GM19025 (cell line): ENCODE data around the gene CIT.

Experiments used
- ATAC-seq: cut with Tn5 transposase; IDR thresholded peaks from one replicate; pipeline ENCODE4 v1.9.1; 2021; ENCODE audit warnings: mild to moderate bottlenecking, low read depth, moderate library complexity; ENCODE audit not compliant: unreplicated experiment

Gene CIT

DNA sequence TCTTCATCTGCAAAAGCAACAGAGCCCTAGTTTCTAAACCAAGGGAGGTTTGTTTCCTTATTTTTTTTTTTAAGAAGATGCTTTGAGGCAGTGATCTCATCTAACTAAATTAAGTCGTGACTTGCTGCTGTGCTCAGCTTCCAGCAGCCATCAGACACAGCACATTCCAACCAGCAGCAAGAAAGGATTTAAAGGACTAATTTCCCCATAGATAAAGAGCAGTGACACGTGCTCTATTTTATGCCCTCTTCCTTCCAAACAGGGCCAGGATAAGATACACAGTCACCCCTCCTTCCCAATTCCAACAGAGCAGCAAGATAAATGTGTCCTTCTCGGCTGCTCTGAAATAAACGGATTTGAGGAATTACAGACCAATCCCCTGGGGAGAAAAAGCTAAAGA, 127.5 kb downstream of the CIT start:
- no peak for ATAC-seq

DNA sequence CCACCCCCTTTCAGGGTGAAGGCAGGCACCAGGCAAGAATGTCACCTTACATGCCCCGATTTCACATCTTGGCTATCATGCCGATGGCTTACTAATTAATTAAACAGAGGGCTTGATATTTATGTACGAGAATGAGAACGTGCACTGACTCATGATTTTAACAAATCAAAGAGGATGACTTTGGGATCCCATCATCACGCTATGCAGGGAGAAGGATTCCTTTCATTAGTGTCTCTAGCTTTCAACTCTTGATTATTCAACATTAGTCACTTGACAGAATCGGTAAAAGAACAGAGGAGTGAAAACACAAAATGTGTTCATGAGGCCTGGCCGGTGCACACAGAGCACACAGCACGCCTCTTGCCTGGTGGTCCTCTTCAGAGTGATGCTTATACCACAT, 128.6 kb downstream of the CIT start:
- no peak for ATAC-seq

DNA sequence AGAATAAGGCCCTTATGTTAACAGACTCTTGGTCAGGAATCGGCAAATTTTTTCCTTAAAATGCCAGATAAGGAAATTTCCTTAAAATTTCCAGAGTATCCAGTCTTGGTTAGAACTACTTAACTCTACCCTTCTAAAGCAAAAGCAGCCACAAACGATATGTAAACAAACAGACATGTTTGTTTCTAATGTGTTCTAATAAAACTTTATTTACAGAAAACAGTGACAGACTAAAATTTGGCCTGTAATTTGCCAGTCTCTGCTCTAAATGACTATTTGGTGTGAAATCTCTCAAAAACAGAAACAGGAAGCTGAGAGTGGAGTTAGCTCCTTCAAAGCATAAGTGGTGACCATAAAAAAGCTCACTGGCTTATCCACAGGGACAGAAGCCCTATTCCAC, 131.0 kb downstream of the CIT start:
- ATAC-seq: no peak

DNA sequence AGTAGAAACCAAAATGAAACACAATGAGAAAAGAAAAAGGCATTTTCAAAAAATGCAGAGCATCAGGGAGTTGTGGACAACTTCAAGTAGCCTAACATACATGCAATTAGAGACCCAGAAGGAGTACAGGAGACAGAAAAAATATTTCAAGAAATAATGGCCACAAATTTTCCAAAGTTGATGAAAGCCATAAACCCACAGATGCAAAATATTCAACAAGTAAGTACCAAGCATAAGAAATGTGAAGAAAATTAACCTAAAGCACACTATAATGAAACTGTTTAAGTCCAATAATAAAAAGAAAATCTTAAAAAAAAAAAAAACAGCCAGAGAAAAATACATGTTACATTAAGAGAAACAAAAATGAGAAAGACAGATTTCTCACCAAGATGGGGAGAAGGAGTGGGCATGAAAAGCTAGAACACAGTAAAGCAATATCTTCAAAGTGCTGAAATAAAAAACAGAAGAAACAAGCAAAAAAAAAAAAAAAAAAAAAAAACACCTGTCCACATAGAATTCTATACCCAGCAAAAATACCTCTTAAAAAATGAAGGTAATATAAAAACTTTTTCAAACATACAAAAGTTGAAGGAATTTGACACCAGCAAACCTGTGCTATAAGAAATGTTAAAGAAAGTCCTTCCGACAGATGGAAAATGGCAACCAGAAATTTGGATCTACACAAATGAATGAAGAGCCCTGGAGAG, 132.1 kb downstream of the CIT start:
- no peak for ATAC-seq

DNA sequence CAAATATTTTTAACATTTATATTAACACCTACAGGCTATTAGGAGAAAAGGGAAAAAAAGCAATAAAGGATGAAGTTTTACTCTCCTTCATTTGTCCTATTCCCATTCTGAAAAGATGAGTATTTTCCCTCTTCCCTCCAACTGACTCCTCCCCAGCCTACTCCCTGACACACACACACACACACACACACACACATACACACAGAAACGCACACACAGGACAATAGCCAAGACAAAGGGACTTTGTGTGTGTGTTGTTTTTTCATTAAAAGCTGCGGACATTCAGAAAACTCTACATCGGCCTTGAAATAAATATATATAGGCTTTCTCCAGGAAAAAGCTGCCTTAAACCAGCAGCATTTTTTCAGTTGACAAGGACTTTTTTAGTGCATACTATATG, 134.4 kb downstream of the CIT start:
- no peak for ATAC-seq

GRCh38 chr12:119740830-119741229, 136.3 kb downstream of the CIT start:
- ATAC-seq: no peak

- no peak for ATAC-seq
Observed at GRCh38 chr12:119735079-119735478, 142.0 kb downstream of the CIT start.

DNA sequence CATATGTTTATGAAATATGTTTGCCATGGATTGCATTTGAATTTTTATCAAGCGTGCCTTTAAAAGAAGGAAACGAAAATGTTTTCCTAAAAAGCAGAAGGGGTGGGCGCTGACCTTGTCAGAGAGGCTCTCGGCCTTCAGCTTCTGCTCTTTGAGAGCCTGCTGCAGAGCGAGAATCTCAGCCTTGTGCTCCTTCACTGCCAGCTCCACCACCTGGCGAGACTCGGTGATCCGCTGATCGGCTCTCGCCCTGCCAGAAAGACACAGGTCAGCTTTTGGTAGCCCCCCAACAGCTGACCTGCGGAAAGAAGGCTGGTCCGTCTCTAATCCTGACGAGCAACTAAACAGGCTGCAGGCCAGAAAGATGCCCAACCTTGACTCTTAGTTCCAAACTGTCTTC, 146.7 kb downstream of the CIT start:
- no peak for ATAC-seq

DNA sequence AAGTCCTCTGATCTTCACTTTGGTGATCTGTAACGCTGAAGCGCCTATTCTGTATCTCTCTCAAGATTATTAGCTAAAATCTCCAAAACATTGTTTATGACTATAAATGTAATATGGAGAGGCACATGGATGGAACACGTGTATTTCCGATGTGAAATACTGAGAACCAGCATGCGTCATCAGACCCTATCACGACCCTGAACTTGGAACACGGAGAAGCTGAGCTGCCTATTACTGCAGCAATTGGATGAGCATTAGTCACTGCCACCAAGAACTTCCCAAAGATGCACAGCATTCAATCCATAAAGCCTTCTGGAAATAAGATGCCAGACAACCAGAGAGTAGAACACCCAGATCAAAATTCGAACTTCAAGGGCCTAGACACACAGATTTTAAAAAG, 147.2 kb downstream of the CIT start:
- no peak for ATAC-seq

GRCh38 chr12:119728444-119728745, 148.7 kb downstream of the CIT start:
- ATAC-seq: no peak

DNA sequence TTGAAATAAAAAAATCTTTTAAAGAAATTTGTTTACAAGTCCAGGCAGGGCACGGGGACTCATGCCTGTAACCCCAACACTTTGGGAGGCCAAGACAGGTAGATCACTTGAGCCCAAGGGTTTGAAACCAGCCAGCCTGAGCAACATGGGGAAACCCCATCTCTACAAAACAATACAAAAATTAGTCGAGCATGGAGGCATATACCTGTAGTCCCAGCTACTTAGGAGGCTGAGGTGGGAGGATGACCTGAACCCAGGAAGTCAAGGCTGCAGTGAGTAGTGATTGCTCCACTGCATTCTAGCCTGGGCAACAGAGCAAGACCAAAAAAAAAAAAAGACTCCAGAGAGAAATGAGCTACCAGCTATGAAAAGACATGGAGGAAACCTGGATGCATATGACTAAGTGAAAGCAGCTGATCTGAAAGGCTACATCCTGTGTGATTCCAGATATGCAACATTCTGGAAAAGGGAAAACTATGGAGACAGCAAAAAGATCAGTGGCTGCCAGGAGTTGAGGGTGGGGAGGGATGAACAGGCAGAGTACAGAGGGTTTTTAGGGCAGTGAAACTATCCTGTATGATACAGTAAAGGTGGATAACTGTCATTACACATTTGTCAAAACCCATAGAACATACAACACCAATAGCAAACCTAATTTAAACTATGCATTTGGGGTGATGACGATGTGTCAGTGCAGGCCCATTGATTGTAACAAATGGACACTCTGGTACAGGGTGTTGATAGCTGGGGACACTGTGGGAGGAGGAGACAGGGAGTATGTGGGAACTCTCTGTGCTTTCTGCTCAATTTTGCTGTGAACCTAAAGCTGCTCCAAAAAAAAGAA, 149.3 kb downstream of the CIT start:
- no peak for ATAC-seq

- ATAC-seq: no peak
Observed at GRCh38 chr12:119725523-119725922, 151.6 kb downstream of the CIT start.

GRCh38 chr12:119721306-119721705, 155.8 kb downstream of the CIT start:
- ATAC-seq: no peak

DNA sequence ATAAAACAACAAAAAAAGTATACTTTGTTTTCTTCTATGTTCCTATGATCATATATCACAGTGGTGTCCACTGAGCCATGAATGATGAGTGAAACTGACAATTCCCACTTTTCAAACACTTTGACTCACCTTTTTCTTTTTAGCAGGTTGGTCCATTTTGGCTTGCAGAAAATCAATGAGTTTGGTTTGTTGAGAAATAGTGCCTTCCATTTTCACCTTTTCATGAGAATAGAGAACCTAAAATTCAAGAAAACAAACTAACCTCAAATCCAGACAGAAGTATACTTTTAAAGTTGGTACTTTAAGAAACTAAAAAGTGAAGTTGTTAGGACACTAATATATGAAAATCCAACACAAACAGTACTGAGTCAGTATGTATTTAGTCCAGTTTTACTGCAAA, 156.8 kb downstream of the CIT start:
- no peak for ATAC-seq

DNA sequence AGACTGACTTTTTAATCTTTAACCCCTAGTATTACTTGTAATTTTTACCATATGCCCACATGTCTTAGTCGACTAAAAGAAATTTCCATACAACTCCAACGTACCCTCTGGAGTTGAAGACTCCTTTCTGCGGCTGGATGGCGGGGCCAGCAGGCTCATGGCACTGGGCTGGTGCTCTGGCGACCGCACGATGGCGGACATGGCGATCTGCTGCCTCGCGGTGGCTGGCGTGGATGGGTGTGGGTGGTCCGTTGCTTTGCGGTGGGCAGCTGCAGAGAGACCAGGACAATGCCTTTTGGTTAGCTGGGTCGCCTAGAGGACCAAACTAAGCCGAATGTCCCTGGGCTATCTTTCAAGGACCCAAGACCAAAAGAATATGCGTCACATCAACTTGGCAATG, 159.0 kb downstream of the CIT start:
- ATAC-seq: no peak

GRCh38 chr12:119715268-119715620, 161.9 kb downstream of the CIT start:
- no peak for ATAC-seq

- no peak for ATAC-seq
Observed at GRCh38 chr12:119714614-119715267, 162.4 kb downstream of the CIT start.

DNA sequence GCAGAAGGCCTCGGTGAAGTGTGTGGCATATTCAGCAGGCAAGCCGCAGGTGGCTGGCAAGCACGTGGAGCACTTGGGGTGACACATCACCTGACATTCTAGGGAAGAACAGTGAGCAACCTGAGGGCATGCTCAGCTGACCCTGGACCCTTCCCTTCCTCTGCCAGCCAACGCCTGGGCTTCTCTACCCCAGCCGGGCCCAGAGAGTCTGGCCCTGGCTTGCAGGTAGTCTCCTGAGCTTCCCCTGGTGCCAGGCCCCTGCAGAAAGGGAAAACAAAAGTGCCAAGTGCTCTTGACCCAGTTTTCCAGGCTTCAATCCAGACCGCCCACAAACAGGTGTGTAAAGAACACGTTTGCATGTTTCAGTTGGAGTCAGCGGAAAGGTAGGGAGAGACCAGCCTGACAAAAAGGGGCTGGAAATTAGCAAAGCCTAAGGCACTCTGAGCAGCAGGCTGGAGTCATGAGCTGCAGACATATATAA, 163.5 kb downstream of the CIT start:
- ATAC-seq: no peak

GRCh38 chr12:119712721-119713120, 164.4 kb downstream of the CIT start:
- no peak for ATAC-seq

GRCh38 chr12:119711693-119712092, 165.4 kb downstream of the CIT start:
- ATAC-seq: no peak

DNA sequence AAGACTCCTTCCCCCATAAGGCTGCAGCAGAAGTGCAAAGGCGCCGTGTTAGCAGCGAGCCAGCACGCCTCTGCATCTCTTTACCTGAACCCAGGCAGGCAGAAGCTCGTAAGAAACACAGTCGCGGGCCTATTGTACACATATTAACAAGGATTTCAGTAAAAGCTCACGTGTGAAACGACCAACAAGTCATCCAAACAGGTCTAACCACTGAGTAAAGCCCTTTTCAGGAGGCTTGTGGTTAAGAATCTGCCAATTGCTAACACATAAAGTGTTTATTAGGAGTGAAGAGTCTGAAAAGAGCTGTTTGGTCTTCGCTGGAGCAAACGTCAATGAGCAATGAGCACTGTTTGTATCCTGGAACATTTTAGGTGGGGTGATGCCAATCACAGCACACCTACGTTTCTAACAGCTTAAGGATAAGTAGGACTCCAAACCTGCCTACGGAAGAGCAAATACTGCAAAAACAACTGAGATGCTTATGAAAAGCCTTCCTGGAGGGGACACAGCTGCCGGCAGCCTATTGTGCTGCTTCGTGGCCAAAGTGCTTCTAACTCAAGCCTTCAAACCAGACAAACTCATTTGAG, 166.1 kb downstream of the CIT start:
- no peak for ATAC-seq
